OCI-LY3 (cell line): ENCODE data around the gene EIF3L.

Experiments used
- EZH2phosphoT487 ChIP-seq: fragments of 200-600 bp; shearing (Covaris generic); IDR thresholded peaks from 2 replicates; pipeline ENCODE4 v1.6.1; 2018; ENCODE audit warnings: antibody characterized with exemption, mixed run types, low read depth
- TF ChIP-seq, protein P1 (sequence below): fragments of 200-600, 300-600 bp; sonication (generic); IDR thresholded peaks from 2 replicates; pipeline ENCODE4 v1.5.1; 2014; ENCODE audit warnings: antibody characterized with exemption, low read length, low read depth

DNA sequence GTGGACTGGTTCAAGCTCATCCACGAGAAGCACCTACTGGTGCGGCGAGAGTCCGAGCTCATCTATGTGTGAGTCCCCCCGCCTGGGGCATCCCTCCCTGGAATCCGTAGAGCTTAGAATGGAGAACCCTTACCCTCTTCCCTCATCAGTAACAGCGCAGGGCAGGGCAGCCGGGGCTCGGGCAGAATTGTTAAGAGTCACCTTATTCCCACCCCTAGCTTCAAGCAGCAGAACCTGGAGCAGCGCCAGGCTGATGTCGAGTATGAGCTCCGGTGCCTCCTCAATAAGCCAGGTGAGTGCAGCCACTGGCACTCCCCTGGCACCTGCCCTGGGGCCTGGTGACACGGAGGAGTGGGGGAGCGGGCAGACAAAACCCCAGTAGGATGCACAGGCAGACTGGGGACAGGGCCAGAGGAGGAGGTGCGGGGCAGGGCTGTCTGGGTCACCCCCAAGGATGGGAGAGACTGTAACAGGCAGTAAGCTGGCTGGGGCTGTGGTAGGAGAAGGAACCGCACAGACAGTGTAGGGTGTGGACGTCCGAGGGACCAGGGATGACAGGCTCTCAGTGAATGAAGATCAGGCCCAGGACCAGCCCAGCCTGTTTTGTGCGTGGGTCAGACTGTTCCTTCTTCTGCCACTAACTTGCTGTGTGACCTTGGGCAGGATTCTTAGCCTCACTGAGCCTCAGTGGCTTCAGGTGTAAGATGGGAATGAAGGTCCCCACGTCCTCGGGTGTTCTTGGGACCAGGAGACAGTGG is 83.8 kb downstream of the EIF3L start:
- TF ChIP-seq, protein P1, sequence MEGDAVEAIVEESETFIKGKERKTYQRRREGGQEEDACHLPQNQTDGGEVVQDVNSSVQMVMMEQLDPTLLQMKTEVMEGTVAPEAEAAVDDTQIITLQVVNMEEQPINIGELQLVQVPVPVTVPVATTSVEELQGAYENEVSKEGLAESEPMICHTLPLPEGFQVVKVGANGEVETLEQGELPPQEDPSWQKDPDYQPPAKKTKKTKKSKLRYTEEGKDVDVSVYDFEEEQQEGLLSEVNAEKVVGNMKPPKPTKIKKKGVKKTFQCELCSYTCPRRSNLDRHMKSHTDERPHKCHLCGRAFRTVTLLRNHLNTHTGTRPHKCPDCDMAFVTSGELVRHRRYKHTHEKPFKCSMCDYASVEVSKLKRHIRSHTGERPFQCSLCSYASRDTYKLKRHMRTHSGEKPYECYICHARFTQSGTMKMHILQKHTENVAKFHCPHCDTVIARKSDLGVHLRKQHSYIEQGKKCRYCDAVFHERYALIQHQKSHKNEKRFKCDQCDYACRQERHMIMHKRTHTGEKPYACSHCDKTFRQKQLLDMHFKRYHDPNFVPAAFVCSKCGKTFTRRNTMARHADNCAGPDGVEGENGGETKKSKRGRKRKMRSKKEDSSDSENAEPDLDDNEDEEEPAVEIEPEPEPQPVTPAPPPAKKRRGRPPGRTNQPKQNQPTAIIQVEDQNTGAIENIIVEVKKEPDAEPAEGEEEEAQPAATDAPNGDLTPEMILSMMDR, result no peak
- no peak for TF ChIP-seq EZH2phosphoT487
